ENCODE data around the gene BTAF1.

BTAF1 gene

GRCh38 chr10:92062273-92062672 is 138.7 kb downstream of the BTAF1 start:
- no peak for DNase-seq

- DNase-seq: no peak
These were observed 140.9 kb downstream of the BTAF1 start for GRCh38 chr10:92064506-92064905.

- no peak for DNase-seq
These were observed 142.8 kb downstream of the BTAF1 start for GRCh38 chr10:92066386-92066785.

- DNase-seq: no peak
These were observed 145.3 kb downstream of the BTAF1 start for GRCh38 chr10:92068900-92069299.

GRCh38 chr10:92074126-92074887 is 150.7 kb downstream of the BTAF1 start:
- no peak for DNase-seq

- DNase-seq: no peak
These were observed 152.3 kb downstream of the BTAF1 start for GRCh38 chr10:92075829-92076228.

GRCh38 chr10:92076722-92077121 is 153.2 kb downstream of the BTAF1 start:
- DNase-seq: no peak

GRCh38 chr10:92079003-92079402 is 155.4 kb downstream of the BTAF1 start:
- DNase-seq: no peak

All from NCI-H510A (cell line).